DMS79 treated with DMSO at 0.1 percent for 48 hours (cell line): Measurements from ENCODE around the gene SPATA24.
"Not testable (repeated sequence)": the region's sequence is repeated elsewhere in the genome, so short reads cannot be mapped to it uniquely, and the experiment has no call there.

ENCODE experiments used
- DNase-seq: peaks from one replicate; lab custom pipeline; 2025; lab: John Stamatoyannopoulos, UW

The SPATA24 gene

GRCh38 chr5:139416651-139417050 is 12.8 kb upstream of the SPATA24 start:
- DNase-seq: no peak

DNA sequence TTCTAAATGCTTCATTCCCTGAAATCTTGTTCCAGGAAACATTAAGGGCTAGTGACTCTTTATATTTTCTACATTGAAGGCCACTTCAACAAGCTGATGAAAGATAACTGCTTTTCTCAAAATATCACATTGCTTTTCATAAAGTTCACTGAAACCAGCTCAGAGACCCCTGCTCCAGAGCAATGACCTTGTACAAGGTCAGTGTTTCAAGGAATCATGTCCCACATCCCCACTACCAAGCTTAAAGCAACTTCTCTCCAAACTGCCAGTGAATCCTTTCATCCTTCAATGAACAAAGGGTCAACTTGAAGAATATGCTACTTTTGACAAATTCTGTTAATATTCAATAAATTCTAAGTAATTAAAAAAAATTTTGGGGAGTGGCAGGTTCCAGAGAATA is 12.0 kb upstream of the SPATA24 start:
- DNase-seq: no peak

GRCh38 chr5:139415221-139415861 is 11.5 kb upstream of the SPATA24 start:
- DNase-seq: no peak

DNA sequence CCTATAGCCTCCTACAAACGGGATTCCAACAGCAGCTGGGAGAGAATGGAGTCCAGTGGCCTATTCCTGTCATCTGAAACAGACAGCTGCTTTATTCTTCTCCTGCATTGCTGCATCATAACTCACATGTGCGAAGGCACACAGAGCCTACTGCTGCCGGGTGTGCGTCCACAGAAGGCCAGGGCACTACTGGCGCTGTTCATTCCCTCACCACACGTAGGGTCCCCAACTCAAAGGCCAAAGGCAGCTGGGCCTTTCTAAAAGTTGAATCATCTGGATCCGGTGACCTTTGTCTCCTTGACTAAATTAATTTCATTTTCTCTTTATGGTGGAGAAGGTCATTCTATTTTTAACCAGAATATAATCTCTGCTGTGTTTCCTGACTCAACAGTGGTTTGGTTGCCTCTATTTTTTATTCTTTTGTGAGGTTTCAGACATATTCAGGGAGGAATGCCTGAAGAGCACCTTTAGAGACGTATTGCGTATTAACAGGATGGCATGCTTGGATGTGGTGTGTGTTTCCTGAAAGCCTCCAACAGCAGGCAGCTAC is 10.8 kb upstream of the SPATA24 start:
- DNase-seq: no peak

GRCh38 chr5:139413963-139414362 is 10.1 kb upstream of the SPATA24 start:
- DNase-seq: no peak

DNA sequence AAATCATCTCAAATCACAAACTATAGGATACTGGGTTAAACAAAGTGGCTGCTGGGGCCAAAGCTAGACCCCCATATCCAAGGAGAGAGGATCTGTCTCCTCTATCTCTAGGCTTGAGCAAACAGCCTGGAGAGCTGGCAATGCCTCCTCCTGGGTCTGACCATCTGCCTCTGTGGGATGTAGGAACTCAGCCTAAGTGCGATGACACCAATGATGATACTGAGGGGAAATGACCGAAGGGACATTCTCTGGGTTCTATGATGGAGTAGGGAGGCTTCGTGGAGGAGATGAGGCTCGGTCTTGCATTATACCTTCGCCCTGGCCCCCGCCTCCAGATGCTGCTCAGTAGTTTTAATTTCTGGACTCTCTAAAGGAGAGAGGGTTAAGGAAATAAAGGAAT is 9.3 kb upstream of the SPATA24 start:
- no peak for DNase-seq

DNA sequence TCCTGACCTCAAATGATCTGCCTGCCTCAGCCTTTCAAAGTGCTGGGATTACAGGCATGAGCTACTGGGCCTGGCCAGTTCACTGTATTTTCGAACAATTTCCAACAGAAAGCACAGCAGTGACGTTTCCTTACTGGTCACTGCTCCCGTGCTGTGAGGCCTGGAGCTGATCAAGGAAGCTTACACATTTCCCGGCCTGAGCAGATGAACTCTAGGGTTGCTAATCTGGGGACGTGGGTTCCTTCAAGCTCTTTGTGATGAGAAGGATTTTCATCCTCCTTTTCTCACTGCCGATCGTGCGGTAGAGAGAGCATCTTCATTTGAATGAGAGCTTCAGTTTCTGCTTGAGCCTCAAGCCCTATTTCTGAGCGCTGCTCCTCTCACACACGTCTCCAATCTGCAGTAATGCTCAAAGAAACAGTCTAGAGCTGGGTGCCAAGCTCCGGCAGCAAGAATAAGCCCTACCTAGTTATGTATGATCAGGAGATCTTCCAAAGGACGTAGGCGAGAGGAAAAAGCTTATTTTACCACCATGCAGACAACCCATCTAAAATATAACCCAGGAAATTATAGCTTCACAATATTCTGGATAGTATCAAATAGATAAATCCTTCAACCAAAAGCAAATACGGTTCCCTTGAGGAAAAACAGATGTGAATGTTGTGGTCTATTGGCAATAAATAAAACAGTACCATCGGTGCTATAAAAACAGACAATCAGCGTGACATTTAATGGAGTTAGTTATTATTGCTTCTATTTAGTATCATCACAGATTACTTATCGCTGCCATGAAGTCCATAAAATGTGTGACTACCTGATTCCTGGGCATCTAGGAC is 7.3 kb upstream of the SPATA24 start:
- no peak for DNase-seq

DNA sequence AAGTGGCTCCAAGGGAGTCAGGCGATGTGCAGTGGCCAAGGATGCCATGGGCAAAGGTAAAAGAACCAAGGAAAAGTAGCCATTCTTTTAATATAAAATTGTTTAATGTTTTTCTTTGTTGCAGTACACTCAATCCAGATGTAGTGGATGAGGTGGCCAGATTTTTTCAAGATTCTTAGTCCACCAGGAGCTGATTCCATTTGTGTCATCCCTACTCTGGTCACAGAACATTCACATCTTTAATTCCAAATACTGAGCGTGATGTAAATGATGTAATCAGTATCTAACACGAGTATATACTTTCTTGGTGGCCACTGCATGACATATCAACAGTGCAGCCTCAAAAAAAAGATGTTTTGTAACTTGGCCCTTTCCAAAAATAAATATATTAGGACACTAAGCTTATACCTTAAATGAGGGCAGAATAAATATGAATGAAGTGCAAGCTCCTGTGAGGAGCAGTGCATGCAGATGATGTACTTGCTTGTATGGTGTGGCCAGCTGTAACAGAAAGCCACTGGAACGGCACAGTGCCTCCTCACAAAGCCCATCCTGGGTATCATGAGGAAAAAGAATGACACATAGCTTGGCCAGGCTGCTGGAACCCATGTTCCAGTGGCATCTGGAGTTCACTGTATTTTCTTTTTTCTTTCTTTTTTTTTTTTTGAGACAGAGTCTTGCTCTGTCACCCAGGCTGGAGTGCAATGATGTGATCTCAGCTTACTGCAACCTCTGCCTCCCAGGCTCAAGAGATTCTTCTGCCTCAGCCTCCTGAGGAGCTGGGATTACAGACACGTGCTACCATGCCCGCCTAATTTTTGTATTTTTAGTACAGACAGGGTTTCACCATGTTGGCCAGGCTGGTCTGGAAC is 6.5 kb upstream of the SPATA24 start:
- no peak for DNase-seq

DNA sequence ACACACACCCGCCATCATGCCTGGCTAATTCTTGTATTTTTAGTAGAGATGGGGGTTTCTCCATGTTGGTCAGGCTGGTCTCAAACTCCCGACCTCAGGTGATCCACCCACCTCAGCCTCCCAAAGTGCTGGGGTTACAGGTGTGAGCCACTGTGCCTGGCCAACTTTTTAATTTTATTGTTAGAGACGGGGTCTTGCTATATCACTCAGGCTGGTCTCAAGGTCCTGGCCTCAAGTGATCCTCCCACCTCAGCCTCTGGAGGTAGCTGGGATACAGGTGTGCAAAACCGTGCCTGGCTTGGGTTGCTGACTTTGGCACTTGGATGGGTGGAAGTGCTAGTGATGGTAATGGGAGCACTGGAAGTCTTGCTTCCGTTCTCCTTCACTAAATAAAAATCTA is 5.2 kb upstream of the SPATA24 start:
- DNase-seq: not testable (repeated sequence)

DNA sequence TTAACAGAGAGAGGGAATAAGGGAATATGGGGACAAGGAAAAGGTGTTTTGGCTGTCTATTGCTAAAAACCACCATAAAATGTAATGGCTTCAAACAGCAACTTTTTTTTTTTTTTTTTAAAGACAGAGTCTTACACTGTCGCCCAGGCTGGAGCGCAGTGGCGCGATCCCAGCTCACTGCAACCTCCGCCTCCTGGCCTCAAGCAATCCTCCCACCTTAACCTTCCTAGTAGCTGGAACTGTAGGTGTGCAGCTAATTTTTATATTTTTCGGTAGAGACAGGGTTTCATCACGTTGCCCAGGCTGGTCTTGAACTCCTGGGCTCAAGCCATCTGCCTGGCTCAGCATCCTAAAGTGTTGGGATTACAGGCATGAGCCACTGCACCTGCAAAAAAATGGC is 4.3 kb upstream of the SPATA24 start:
- no peak for DNase-seq

- no peak for DNase-seq
Observed at GRCh38 chr5:139407517-139407916, 3.6 kb upstream of the SPATA24 start.

GRCh38 chr5:139406963-139407362 is 3.1 kb upstream of the SPATA24 start:
- DNase-seq: no peak

DNA sequence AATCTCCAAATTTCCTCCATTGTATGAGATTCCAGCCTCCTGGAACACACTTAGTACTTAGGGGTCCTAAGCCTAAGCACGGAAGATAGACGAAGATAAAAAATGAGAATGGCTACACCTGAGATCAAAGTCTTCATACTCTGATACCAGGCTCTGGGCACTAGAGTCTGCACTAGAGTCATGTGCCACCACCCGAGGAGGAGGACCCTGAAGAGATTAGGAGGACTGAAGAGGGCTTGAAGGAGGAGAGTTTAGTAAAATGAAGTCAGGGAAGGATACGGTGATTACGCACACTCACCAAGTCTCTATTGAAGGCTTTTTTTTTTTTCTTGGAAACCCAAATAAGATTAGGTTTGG is 573 bp upstream of the SPATA24 start:
- peak; percentile 19 for DNase-seq

- no peak for DNase-seq
Observed at GRCh38 chr5:139403418-139403786, 487 bp downstream of the SPATA24 start.

DNA sequence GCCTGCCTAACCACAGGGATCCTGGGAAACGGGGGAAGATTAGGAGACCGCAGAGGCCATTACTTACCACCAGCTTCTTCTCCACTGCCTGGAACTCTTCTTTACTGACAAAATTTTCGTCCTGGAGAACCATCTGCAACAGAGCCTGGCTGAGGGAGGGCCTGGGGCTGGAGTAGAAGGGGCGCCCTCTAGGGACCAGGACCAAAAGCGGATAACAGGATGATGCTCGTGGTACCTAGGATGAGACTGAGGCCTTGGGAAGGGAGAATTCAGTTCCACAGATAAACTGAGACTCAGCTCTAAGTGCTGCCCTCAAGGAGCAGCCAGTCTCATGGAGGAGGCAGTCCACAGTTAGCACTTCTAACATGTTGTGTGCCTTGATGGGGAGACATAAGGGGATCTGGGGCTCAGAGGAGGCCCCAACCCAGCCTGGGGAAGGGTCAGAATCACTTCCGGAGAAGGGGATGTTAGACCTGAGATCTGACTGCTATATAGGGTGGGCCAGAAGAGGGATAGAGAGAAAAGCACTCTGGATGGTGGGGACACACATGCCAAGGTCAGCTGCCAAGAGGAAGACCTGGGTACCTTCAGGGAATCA is 1.2 kb downstream of the SPATA24 start:
- DNase-seq: no peak

- no peak for DNase-seq
Observed at GRCh38 chr5:139401546-139401945, 2.3 kb downstream of the SPATA24 start.

DNA sequence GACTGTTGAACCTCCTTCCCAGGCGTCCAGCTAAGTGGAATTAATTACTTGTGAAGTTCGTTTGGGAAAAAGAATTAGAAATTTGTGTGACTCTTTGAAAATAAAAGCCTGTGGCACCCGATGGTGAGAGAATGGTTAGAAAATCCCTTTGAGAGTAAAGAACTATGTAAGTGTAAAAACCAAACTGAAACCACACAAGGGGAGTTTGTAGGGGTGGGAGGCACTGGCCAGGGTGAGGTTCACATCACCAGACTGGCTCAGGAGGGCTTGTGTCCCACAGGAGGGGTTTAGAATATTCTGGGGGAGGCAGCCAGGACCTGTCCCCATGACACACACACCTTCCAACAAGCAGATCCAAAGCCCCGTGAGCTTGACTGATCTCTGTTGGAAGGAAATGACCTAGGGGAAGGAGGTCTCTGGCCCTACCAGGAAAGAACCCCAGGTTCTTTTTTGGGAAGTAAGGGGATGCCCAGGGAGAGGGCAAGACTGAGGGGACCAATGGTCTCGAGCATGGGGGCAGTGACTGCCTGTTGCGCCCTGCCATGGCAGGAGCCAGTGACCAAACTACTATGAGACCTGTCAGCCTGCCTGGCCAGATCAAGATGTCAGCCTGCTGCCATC is 4.3 kb downstream of the SPATA24 start:
- no peak for DNase-seq

- DNase-seq: no peak
Observed at GRCh38 chr5:139397921-139398320, 6.0 kb downstream of the SPATA24 start.

- no peak for DNase-seq
Observed at GRCh38 chr5:139396691-139397090, 7.2 kb downstream of the SPATA24 start.

- no peak for DNase-seq
Observed at GRCh38 chr5:139395844-139396640, 7.8 kb downstream of the SPATA24 start.
